Liver (tissue), 2 donors: ENCODE data around the gene IFT25.

Experiments
- REST ChIP-seq: IDR thresholded peaks from 2 replicates; pipeline ENCODE4 v1.6.1; 2016; ENCODE audit warnings: antibody characterized with exemption, mild to moderate bottlenecking
- TF ChIP-seq, protein P1 (sequence below): fragments of 150-350 bp; IDR thresholded peaks from 2 replicates; pipeline ENCODE4 v1.5.1; 2017; ENCODE audit warnings: improper control_type of control experiment, low read depth, low read length; ENCODE audit not compliant: missing input control
- donor health status: healthy.

- TF ChIP-seq, protein P1, sequence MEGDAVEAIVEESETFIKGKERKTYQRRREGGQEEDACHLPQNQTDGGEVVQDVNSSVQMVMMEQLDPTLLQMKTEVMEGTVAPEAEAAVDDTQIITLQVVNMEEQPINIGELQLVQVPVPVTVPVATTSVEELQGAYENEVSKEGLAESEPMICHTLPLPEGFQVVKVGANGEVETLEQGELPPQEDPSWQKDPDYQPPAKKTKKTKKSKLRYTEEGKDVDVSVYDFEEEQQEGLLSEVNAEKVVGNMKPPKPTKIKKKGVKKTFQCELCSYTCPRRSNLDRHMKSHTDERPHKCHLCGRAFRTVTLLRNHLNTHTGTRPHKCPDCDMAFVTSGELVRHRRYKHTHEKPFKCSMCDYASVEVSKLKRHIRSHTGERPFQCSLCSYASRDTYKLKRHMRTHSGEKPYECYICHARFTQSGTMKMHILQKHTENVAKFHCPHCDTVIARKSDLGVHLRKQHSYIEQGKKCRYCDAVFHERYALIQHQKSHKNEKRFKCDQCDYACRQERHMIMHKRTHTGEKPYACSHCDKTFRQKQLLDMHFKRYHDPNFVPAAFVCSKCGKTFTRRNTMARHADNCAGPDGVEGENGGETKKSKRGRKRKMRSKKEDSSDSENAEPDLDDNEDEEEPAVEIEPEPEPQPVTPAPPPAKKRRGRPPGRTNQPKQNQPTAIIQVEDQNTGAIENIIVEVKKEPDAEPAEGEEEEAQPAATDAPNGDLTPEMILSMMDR, result no peak
- no peak for TF ChIP-seq REST
Observed at GRCh38 chr1:53957194-53957818, 11.8 kb upstream of the IFT25 start.
